ENCODE data around the gene OR2V2. TPM values are rescaled to one million over a fixed set of nuclear protein-coding genes. Genes with fewer than 3 reads are reported as not detected.

OR2V2 gene
- total and polyA plus RNA-seq, 4 donors = 0.06 TPM; not detected in 3

GRCh38 chr5:181195249-181195761 is 47.9 kb downstream of the OR2V2 start:
- H3K27me3 ChIP-seq (ENCODE audit: control insufficient read depth, insufficient read depth, low read length) = peaks cover 24% of the 10 kb centered on the region

GRCh38 chr5:181197326-181197951 is 50.1 kb downstream of the OR2V2 start:
- H3K27me3 ChIP-seq (ENCODE audit: control insufficient read depth, insufficient read depth, low read length) = peaks cover 41% of the 10 kb centered on the region
- H3K9me3 ChIP-seq (ENCODE audit: control insufficient read depth, insufficient read depth, low read length) = no peaks in the 10 kb centered on the region
- 83% methylated on average over 5 of the region's 8 CpGs for WGBS (ENCODE audit: insufficient coverage)
- peaks cover 11% of the 10 kb centered on the region for H3K4me1 ChIP-seq (ENCODE audit: control insufficient read depth, insufficient read depth, low read length)
- H3K4me3 ChIP-seq (ENCODE audit: low read depth, low read length) = no peak overlapping the region
- no peak for DNase-seq (ENCODE audit: low read depth in 4 of 6, low spot score in 6 of 6)
- peaks cover 7% of the 10 kb centered on the region for H3K36me3 ChIP-seq (ENCODE audit: control insufficient read depth, insufficient read depth, low read length)
- no peak overlapping the region for H3K27ac ChIP-seq (ENCODE audit: low read depth, low read length)

More at GRCh38 chr5:181195249-181195761, 47.9 kb downstream of the OR2V2 start:
- Histone ChIP-seq H3K36me3 (ENCODE audit: control insufficient read depth, insufficient read depth, low read length) (peaks cover 7% of the 10 kb centered on the region), H3K4me3 (ENCODE audit: low read depth, low read length) (no peak overlapping the region), H3K27ac (ENCODE audit: low read depth, low read length) (no peak overlapping the region), H3K9me3 (ENCODE audit: control insufficient read depth, insufficient read depth, low read length) (no peaks in the 10 kb centered on the region), H3K4me1 (ENCODE audit: control insufficient read depth, insufficient read depth, low read length) (peaks cover 26% of the 10 kb centered on the region)
- WGBS (ENCODE audit: insufficient coverage) = 45% methylated on average over 45 of the region's 45 CpGs
- no peak for DNase-seq (ENCODE audit: low read depth in 4 of 6, low spot score in 6 of 6)

DNA sequence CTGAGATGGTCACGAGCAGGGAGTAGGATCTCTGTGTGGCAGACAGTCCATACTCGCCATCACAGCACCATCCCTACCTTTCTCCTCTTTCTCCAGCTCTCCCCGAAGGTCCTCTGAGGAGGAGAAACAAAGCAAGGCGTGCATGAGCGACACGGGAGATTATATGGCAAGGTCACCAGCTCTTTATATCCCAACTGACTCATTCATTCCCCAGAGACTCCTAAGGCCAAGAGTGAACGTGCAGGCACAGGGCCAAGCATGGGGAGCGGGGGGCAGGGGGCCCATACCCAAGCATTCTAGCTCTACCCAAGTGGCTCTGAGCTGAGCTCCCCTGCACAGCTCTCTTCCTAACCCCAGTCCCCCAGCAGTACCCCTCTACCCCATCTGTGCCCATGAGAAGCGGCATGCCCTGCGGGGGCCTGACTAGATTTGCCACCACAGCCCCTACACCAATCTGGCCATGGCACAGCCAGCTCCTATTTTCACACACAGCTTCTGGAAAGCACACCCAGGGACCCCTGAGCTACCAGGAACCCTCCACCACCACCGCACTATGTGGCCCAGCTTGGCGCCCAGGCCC is 50.8 kb downstream of the OR2V2 start:
- H3K27ac ChIP-seq (ENCODE audit: low read depth, low read length) = no peak overlapping the region
- H3K27me3 ChIP-seq (ENCODE audit: control insufficient read depth, insufficient read depth, low read length) = peaks cover 47% of the 10 kb centered on the region

GRCh38 chr5:181198905-181199519 is 51.6 kb downstream of the OR2V2 start:
- Histone ChIP-seq H3K27me3 (ENCODE audit: control insufficient read depth, insufficient read depth, low read length) (peaks cover 55% of the 10 kb centered on the region), H3K9me3 (ENCODE audit: control insufficient read depth, insufficient read depth, low read length) (no peaks in the 10 kb centered on the region), H3K36me3 (ENCODE audit: control insufficient read depth, insufficient read depth, low read length) (peaks cover 7% of the 10 kb centered on the region), H3K4me3 (ENCODE audit: low read depth, low read length) (no peak overlapping the region), H3K27ac (ENCODE audit: low read depth, low read length) (no peak overlapping the region), H3K4me1 (ENCODE audit: control insufficient read depth, insufficient read depth, low read length) (peaks cover 17% of the 10 kb centered on the region)
- DNase-seq (ENCODE audit: low read depth in 4 of 6, low spot score in 6 of 6) = no peak
- 28% methylated on average over 8 of the region's 9 CpGs for WGBS (ENCODE audit: insufficient coverage)

More for the DNA sequence above, 50.8 kb downstream of the OR2V2 start:
- no peak for DNase-seq (ENCODE audit: low read depth in 4 of 6, low spot score in 6 of 6)
- peaks cover 9% of the 10 kb centered on the region for H3K4me1 ChIP-seq (ENCODE audit: control insufficient read depth, insufficient read depth, low read length)
- peaks cover 7% of the 10 kb centered on the region for H3K36me3 ChIP-seq (ENCODE audit: control insufficient read depth, insufficient read depth, low read length)
- no peak overlapping the region for H3K4me3 ChIP-seq (ENCODE audit: low read depth, low read length)
- WGBS (ENCODE audit: insufficient coverage) = 78% methylated on average over 9 of the region's 12 CpGs
- no peaks in the 10 kb centered on the region for H3K9me3 ChIP-seq (ENCODE audit: control insufficient read depth, insufficient read depth, low read length)

DNA sequence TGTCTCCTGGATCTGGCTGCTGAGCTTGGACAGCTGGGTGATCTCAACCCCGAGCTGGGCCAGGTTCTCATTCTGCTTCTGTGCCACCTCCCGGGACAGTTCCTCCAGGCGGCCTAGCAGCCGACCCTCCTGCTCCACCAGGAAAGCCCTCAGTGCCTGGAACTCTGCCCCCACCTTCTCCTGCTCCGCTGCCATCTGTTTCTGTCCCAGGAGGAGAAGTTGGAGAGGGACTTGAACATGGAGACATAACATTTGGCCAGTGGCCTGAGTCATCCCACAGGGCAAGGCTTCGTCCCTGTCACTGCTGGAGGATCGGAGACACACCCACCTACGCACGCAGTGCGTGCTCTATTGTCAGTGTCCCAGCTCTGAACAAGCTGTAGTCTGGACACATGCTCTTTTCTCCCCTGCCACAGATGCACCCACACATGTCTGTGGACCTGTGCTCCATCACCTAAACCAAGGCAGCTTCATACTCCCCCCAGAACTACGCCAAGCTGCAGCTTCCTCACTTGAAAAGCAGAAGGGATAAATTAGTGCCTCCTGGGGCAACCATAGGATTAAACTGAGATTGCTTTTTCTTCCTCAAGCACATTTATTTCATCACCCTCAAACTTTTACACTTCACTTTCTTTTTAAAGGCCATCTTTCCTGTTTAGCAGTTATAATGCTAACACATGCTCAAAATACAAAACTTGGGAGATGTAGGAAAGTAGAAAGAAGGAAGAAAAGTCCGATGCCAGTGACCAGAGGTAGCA is 52.7 kb downstream of the OR2V2 start:
- Histone ChIP-seq H3K4me1 (ENCODE audit: control insufficient read depth, insufficient read depth, low read length) (peaks cover 14% of the 10 kb centered on the region), H3K4me3 (ENCODE audit: low read depth, low read length) (no peak overlapping the region), H3K27me3 (ENCODE audit: control insufficient read depth, insufficient read depth, low read length) (peaks cover 53% of the 10 kb centered on the region), H3K27ac (ENCODE audit: low read depth, low read length) (no peak overlapping the region), H3K9me3 (ENCODE audit: control insufficient read depth, insufficient read depth, low read length) (no peaks in the 10 kb centered on the region), H3K36me3 (ENCODE audit: control insufficient read depth, insufficient read depth, low read length) (peaks cover 4% of the 10 kb centered on the region)
- WGBS (ENCODE audit: insufficient coverage) = 55% methylated on average over 9 of the region's 12 CpGs
- no peak for DNase-seq (ENCODE audit: low read depth in 4 of 6, low spot score in 6 of 6)

DNA sequence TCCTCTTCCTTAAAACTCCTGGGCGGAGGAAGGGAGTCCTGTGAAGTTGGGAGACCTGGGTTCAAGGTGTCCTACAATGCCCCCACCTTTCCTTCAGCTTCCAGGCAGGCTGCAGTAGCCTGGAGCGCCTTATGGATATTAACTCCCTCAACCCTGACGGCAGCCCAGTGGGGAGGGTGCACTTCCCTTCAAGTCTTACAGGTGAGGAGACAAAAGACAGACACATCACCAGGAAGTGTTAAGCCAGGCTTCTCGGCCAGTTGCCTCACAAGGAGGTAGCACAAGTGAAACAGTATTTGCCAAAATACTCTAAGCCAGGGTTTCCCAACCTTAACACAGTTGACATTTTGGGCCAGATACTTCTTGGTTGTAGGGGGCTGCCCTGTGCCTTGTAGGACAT is 53.4 kb downstream of the OR2V2 start:
- Histone ChIP-seq H3K4me1 (ENCODE audit: control insufficient read depth, insufficient read depth, low read length) (peaks cover 20% of the 10 kb centered on the region), H3K27ac (ENCODE audit: low read depth, low read length) (no peak overlapping the region), H3K27me3 (ENCODE audit: control insufficient read depth, insufficient read depth, low read length) (peaks cover 49% of the 10 kb centered on the region), H3K9me3 (ENCODE audit: control insufficient read depth, insufficient read depth, low read length) (no peaks in the 10 kb centered on the region), H3K4me3 (ENCODE audit: low read depth, low read length) (no peak overlapping the region), H3K36me3 (ENCODE audit: control insufficient read depth, insufficient read depth, low read length) (no peaks in the 10 kb centered on the region)
- no CpG with 5 or more reads among the region's 4 CpGs for whole genome bisulfite sequencing (ENCODE audit: insufficient coverage)
- no peak for DNase-seq (ENCODE audit: low read depth in 4 of 6, low spot score in 6 of 6)

- no peak for DNase-seq (ENCODE audit: low read depth in 4 of 6, low spot score in 6 of 6)
- peaks cover 48% of the 10 kb centered on the region for H3K27me3 ChIP-seq (ENCODE audit: control insufficient read depth, insufficient read depth, low read length)
- H3K4me3 ChIP-seq (ENCODE audit: low read depth, low read length) = no peak overlapping the region
- 74% methylated on average over 5 of the region's 11 CpGs for WGBS (ENCODE audit: insufficient coverage)
- H3K9me3 ChIP-seq (ENCODE audit: control insufficient read depth, insufficient read depth, low read length) = no peaks in the 10 kb centered on the region
- no peak overlapping the region for H3K27ac ChIP-seq (ENCODE audit: low read depth, low read length)
- H3K4me1 ChIP-seq (ENCODE audit: control insufficient read depth, insufficient read depth, low read length) = peaks cover 38% of the 10 kb centered on the region
- H3K36me3 ChIP-seq (ENCODE audit: control insufficient read depth, insufficient read depth, low read length) = no peaks in the 10 kb centered on the region
These were observed 55.8 kb downstream of the OR2V2 start for GRCh38 chr5:181203093-181203711.

DNA sequence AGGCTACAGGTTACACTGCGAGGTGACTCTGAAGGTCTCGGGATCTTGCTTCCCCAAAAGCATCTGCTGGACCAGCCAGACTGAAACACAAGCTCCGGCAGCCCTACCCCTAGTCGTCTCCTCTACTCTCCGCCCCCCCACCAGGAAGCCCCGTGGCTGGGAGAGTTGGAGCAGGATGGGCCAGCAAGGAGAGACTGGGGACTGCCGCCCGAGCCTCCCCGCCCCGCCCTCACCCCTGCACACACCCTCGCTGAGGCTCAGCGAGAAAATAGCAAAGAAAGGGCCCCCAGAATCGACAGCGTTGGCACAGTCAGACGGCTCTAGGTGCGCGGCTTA is 56.4 kb downstream of the OR2V2 start:
- 0% methylated on average over 6 of the region's 17 CpGs for WGBS (ENCODE audit: insufficient coverage)
- Histone ChIP-seq H3K36me3 (ENCODE audit: control insufficient read depth, insufficient read depth, low read length) (no peaks in the 10 kb centered on the region), H3K4me3 (ENCODE audit: low read depth, low read length) (peak overlapping the region; percentile 22), H3K4me1 (ENCODE audit: control insufficient read depth, insufficient read depth, low read length) (peaks cover 38% of the 10 kb centered on the region), H3K9me3 (ENCODE audit: control insufficient read depth, insufficient read depth, low read length) (no peaks in the 10 kb centered on the region), H3K27ac (ENCODE audit: low read depth, low read length) (no peak overlapping the region), H3K27me3 (ENCODE audit: control insufficient read depth, insufficient read depth, low read length) (peaks cover 44% of the 10 kb centered on the region)
- no peak for DNase-seq (ENCODE audit: low read depth in 4 of 6, low spot score in 6 of 6)

- DNase-seq (ENCODE audit: low read depth in 4 of 6, low spot score in 6 of 6) = peak in 2 of 6 donors; percentile 41 to 58
- WGBS (ENCODE audit: insufficient coverage) = under 1% methylated on average over 67 of the region's 67 CpGs
- Histone ChIP-seq H3K9me3 (ENCODE audit: control insufficient read depth, insufficient read depth, low read length) (no peaks in the 10 kb centered on the region), H3K4me1 (ENCODE audit: control insufficient read depth, insufficient read depth, low read length) (peaks cover 38% of the 10 kb centered on the region), H3K4me3 (ENCODE audit: low read depth, low read length) (peak overlapping the region; percentile 22), H3K36me3 (ENCODE audit: control insufficient read depth, insufficient read depth, low read length) (no peaks in the 10 kb centered on the region), H3K27ac (ENCODE audit: low read depth, low read length) (no peak overlapping the region), H3K27me3 (ENCODE audit: control insufficient read depth, insufficient read depth, low read length) (peaks cover 42% of the 10 kb centered on the region)
These were observed 56.9 kb downstream of the OR2V2 start for GRCh38 chr5:181204113-181204825.
